BLaER1 treated with 17β-estradiol and CSF1 and Interleukin-3, amounts not matched to agents 10 nM and 100 nM (cell line): ENCODE measurements around the gene ZNF593OS.

Source experiments
- H3K27ac ChIP-seq, 11 experiments: shearing (Covaris generic); formaldehyde crosslinking; 2 replicates each; pipeline ENCODE4 v1.8.1; 2022
- H3K27me3 ChIP-seq, 11 experiments: shearing (Covaris generic); formaldehyde crosslinking; 2 replicates each; pipeline ENCODE4 v1.8.1; 2022
- H3K36me3 ChIP-seq, 11 experiments: shearing (Covaris generic); formaldehyde crosslinking; 2 replicates each; pipeline ENCODE4 v1.8.1; 2022
- H3K4me1 ChIP-seq, 10 experiments: shearing (Covaris generic); formaldehyde crosslinking; 2 replicates each; pipeline ENCODE4 v1.8.1; 2022
- H3K4me2 ChIP-seq, 11 experiments: shearing (Covaris generic); formaldehyde crosslinking; 2 replicates each; pipeline ENCODE4 v1.8.1; 2022
- H3K4me3 ChIP-seq, 10 experiments: shearing (Covaris generic); formaldehyde crosslinking; 2 replicates each; pipeline ENCODE4 v1.8.1; 2022
- H3K9ac ChIP-seq, 11 experiments: shearing (Covaris generic); formaldehyde crosslinking; 2 replicates each; pipeline ENCODE4 v1.8.1; 2022
- H3K9me3 ChIP-seq, 11 experiments: shearing (Covaris generic); formaldehyde crosslinking; replicated peaks in 1 of 11; 2 replicates each; pipeline ENCODE4 v1.8.1; 2022
- H4K20me1 ChIP-seq, 11 experiments: shearing (Covaris generic); formaldehyde crosslinking; 2 replicates each; pipeline ENCODE4 v1.8.1; 2022
- Cebpa-rat ChIP-seq, 11 experiments: shearing (Covaris generic); IDR thresholded peaks; 2 replicates each; pipeline ENCODE4 v1.8.1; 2022

The ZNF593OS gene

DNA sequence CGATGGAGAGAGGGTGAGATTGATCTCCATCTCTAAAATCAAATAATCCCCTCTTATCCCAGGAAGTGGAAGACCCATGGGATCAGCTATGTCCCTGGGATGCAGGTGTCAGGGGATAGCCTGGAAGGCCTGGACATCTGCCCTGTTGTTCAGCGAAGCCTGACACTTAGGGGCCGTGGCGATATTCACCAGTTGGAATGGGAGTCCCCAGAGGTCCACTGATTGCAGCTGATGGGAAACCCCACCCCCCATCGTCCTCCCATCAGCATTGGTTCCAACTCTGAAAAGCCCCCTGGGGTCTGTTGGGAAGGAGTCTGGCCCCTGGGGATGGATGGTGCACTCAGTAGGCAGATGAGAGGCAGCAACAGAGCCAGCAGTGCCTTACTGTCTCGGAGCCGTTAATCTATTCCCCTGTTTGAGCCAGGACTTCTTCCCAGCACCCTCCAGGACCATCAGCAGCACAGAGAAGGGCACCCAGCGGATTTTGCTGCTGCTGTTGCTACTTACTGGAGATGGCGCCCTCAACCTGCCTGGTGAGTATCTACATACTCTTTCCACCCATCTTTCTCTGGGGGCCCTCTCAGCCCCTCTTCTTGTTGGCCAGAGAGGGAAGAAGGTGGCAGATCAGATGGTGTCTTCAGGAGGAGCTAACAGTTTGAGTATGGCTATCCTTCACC lies 32.1 kb upstream of the ZNF593OS start:
- H3K9ac ChIP-seq: no peak overlapping the region
- no peaks in the 10 kb centered on the region for H4K20me1 ChIP-seq
- no peaks in the 10 kb centered on the region for H3K27me3 ChIP-seq
- no peak overlapping the region for H3K27ac ChIP-seq
- no peak for TF ChIP-seq Cebpa-rat (IDR thresholded peaks at IDR 0.05)
- peaks cover 0 to 12% (median 7%) of the 10 kb centered on the region in 10 experiments; a peak in 11 of 20 replicates for H3K4me1 ChIP-seq
- H3K9me3 ChIP-seq: no peaks in the 10 kb centered on the region
- peak overlapping the region in 8 of 11 experiments; percentile 11 to 55 (median 35); a peak in 11 of 22 replicates for H3K4me2 ChIP-seq
- no peaks in the 10 kb centered on the region for H3K36me3 ChIP-seq
- H3K4me3 ChIP-seq: no peak overlapping the region

DNA sequence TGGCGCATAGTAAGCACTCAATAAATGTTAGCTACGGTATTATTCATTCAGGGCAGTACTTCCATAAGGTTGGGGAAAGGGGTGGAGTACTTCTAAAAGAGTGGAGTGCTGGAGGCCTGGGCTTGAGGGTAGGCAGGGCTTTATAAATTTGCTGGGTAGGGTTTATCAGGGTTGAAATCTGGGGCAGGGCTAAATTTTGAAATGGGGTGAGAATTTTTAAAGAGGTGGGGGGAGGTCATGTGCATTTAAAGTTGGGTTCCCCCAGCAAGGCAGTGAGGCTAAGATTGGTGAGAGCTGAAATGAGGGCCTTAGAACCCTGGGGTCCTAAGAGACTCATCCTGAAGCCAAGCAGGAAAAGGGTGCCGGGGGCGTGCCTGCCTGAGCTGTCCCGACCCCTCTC lies 28.8 kb upstream of the ZNF593OS start:
- Histone ChIP-seq H3K4me2 (no peak overlapping the region), H4K20me1 (no peaks in the 10 kb centered on the region), H3K9me3 (no peaks in the 10 kb centered on the region), H3K9ac (no peak overlapping the region), H3K4me3 (no peak overlapping the region), H3K27ac (no peak overlapping the region), H3K36me3 (no peaks in the 10 kb centered on the region), H3K27me3 (no peaks in the 10 kb centered on the region), H3K4me1 (peaks cover 0 to 12% (median 7%) of the 10 kb centered on the region in 10 experiments; a peak in 11 of 20 replicates)
- no peak for TF ChIP-seq Cebpa-rat (IDR thresholded peaks at IDR 0.05)

DNA sequence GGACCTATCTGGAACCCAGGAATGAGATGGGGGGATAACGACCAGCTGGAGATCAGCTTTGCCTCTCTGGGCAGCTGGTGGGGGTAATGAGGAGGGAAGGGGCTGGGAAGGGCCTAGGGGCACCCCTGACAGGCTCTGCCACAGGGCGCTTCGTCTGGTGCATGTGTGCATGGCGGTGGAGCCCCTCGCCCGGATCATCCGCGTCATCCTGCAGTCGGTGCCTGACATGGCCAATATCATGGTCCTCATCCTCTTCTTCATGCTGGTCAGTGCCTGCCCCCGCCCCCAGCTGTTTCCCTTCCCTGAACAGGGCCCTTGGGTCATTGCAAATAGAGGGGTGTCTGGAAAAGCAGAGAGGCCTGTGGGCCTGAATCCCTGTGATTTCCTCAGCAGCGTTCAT lies 26.2 kb upstream of the ZNF593OS start:
- Histone ChIP-seq H3K36me3 (no peaks in the 10 kb centered on the region), H3K9me3 (no peaks in the 10 kb centered on the region), H3K9ac (no peak overlapping the region), H3K27me3 (no peaks in the 10 kb centered on the region), H3K4me3 (no peak overlapping the region), H3K4me2 (no peak overlapping the region), H3K4me1 (no peaks in the 10 kb centered on the region), H3K27ac (no peak overlapping the region), H4K20me1 (no peaks in the 10 kb centered on the region)
- TF ChIP-seq Cebpa-rat (IDR thresholded peaks at IDR 0.05): no peak

DNA sequence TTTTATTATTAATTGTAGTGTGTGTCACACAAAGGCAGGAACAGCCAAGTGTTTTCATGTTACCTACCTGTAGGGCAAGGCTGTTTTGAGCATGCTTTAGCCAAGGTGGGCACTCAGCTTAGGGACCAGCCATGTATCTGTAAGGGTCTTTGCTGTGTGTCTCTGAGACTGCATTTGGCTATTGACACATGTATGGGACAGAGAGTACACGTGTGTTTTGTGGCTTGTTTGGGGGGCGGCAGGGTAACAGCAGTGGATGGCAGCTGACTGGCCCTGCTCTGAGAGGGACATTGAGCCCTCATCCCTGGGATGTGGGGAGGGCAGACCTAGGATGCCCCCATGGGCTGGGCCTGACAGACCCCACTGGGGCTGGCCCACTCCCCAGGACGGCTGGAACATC lies 25.7 kb upstream of the ZNF593OS start:
- no peak for TF ChIP-seq Cebpa-rat (IDR thresholded peaks at IDR 0.05)
- Histone ChIP-seq H3K9me3 (no peaks in the 10 kb centered on the region), H4K20me1 (no peaks in the 10 kb centered on the region)

DNA sequence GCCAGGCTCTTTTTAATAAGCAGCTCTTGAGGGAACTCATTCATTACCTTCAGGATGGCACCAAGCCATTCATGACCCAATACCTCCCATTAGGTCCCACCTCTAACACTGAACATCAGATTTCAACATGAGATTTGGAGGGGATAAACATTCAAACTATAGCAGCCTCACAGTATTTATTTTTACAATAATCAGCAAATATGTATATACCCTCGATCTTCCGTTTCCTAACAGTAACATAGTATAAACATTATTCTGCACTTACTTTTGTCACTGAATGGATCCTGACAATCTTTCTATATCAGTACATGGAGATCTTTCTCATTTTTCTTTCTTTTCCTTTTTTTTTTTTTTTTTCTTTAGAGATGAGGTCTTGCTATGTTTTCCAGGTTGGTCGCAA lies 24.2 kb upstream of the ZNF593OS start:
- no peak for TF ChIP-seq Cebpa-rat (IDR thresholded peaks at IDR 0.05)

More for the DNA sequence above, 25.7 kb upstream of the ZNF593OS start:
- no peak overlapping the region for H3K9ac ChIP-seq
- H3K4me3 ChIP-seq: no peak overlapping the region
- no peaks in the 10 kb centered on the region for H3K27me3 ChIP-seq
- H3K36me3 ChIP-seq: no peaks in the 10 kb centered on the region
- no peak overlapping the region for H3K27ac ChIP-seq
- H3K4me2 ChIP-seq: no peak overlapping the region
- H3K4me1 ChIP-seq: peaks cover 0 to under 1% (median 0%) of the 10 kb centered on the region in 10 experiments; a peak in 1 of 20 replicates

DNA sequence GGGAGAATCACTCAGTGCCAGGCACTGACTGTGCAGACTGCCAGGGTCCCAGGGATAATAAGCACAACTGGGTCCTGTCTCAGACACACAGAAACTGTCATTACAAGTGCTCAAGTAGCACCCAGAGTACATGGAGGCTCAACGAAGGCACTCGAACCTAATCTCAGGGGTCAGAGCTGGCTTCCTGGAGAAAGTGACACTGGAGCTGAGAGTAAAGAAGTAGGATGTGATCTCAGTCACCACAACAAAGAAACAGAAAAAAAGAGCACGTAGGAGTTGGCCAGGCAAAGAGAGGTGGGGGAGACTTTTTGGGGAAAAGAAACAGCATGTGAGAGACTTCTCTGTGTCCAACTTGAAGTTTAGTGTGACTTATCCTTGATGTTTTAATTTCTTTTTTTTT lies 20.1 kb upstream of the ZNF593OS start:
- no peak overlapping the region for H3K4me3 ChIP-seq
- H3K27ac ChIP-seq: no peak overlapping the region
- H3K4me2 ChIP-seq: peak overlapping the region in 7 of 11 experiments; percentile 16 to 68 (median 52); a peak in 13 of 22 replicates
- no peaks in the 10 kb centered on the region for H3K27me3 ChIP-seq
- H3K36me3 ChIP-seq: no peaks in the 10 kb centered on the region
- no peak overlapping the region for H3K9ac ChIP-seq
- peaks cover 0 to 13% (median 11%) of the 10 kb centered on the region in 10 experiments; a peak in 13 of 20 replicates for H3K4me1 ChIP-seq
- no peak for TF ChIP-seq Cebpa-rat (IDR thresholded peaks at IDR 0.05)
- no peaks in the 10 kb centered on the region for H3K9me3 ChIP-seq
- no peaks in the 10 kb centered on the region; a peak in 1 of 22 replicates for H4K20me1 ChIP-seq

More for the DNA sequence above, 24.2 kb upstream of the ZNF593OS start:
- Histone ChIP-seq H3K9me3 (no peaks in the 10 kb centered on the region), H3K9ac (no peak overlapping the region), H3K27ac (no peak overlapping the region), H3K4me1 (peaks cover 0 to 13% (median 11%) of the 10 kb centered on the region in 10 experiments; a peak in 13 of 20 replicates), H3K36me3 (no peaks in the 10 kb centered on the region), H3K4me2 (no peak overlapping the region), H4K20me1 (no peaks in the 10 kb centered on the region), H3K4me3 (no peak overlapping the region), H3K27me3 (no peaks in the 10 kb centered on the region)

DNA sequence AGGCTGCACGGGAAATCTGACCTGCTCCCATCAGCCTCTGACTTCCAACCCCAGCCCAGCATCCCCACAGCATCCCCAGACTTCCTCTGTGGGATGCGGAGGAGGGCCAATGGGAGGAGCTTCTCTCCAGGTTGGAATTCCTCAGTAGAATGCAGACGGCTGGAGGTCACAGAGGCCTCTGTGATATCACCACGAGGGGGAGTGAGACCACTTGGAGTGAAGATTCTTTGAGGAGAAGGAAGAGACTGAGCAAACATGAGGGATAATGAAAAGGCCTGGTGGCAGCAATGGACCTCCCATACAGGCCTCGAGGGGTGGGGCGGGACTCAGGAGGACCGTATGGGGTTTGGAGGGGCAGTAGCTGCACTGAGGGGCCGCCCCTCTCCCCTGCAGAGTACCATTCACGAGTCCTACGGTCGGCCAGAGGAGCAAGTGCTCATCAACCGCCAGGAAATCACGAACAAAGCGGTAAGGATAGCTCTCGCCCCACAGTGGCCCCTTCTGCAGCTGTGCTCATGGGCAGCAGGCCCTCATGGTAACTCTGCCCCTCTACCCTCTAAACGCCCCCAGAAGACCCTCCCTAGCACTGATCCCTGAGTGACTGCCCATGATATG lies 18.8 kb upstream of the ZNF593OS start, which contains the start of gene CATSPER4:
TSS of gene CATSPER4 (plus strand) at position 230 of the 615 bp plus-strand sequence. CDS start at position 256, 26 bp downstream.
- Histone ChIP-seq H3K4me3 (no peak within 1 kb of the TSS), H3K9me3 (no peaks in the 10 kb centered on the region), H3K4me2 (peak within 1 kb of the TSS in 7 of 11 experiments; percentile 16 to 68 (median 52); a peak in 11 of 22 replicates), H4K20me1 (no peaks in the 10 kb centered on the region; a peak in 1 of 22 replicates), H3K36me3 (no peaks in the 10 kb centered on the region), H3K27ac (no peak within 1 kb of the TSS), H3K9ac (no peak within 1 kb of the TSS), H3K4me1 (peaks cover 0 to 13% (median 11%) of the 10 kb centered on the region in 10 experiments; a peak in 13 of 20 replicates), H3K27me3 (no peaks in the 10 kb centered on the region)
- TF ChIP-seq Cebpa-rat (IDR thresholded peaks at IDR 0.05): no peak

DNA sequence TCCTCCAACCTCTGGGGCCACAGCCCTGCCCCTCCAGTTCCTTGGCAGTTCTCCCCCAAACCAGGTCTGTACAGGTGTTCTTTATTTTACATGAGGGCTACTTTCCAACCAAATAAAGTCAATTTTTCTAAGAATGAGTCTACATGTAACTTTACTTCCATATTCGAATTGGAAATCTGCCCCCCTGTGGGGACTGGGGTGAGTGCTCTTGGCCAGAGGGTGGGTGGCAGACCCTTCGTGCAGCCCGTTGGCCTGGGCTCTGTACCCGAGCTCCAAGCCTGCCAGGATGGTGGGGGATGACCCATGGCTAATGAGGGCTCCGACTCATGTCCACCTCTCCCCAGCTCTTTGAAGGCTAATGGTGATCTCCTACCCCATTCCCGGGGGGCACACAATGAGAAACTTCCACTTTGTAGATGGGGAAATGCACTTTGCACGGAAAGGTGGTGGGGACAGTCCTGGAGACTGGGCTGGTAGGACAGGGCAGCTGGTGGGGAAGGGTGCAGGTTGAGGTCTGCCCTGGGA lies 18.2 kb upstream of the ZNF593OS start:
- no peaks in the 10 kb centered on the region for H3K36me3 ChIP-seq
- TF ChIP-seq Cebpa-rat (IDR thresholded peaks at IDR 0.05): no peak
- no peak overlapping the region for H3K9ac ChIP-seq
- H3K27ac ChIP-seq: no peak overlapping the region
- H3K4me2 ChIP-seq: no peak overlapping the region
- H3K27me3 ChIP-seq: no peaks in the 10 kb centered on the region
- H3K4me3 ChIP-seq: no peak overlapping the region
- H4K20me1 ChIP-seq: no peaks in the 10 kb centered on the region; a peak in 1 of 22 replicates
- H3K9me3 ChIP-seq: no peaks in the 10 kb centered on the region
- H3K4me1 ChIP-seq: peaks cover 0 to 13% (median 11%) of the 10 kb centered on the region in 10 experiments; a peak in 13 of 20 replicates

DNA sequence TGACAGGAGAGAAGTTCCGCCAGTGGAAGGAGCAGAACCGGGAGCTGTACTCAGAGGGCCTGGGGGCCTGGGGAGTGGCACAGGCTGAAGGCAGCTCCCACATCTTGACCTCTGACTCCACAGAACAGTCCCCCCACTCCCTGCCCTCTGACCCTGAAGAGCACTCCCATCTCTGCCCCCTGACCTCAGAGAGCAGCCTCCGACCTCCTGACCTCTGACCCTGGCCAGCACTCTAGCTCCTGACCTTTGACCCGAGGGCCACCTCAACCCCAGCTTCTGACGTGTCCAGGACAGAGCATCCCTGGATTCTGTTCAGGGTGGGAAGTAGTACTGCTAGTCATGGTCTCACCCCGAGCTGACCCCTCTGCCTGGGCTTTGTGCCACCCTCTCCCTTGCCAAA lies 17.7 kb upstream of the ZNF593OS start:
- Histone ChIP-seq H3K27me3 (no peaks in the 10 kb centered on the region), H3K9ac (no peak overlapping the region), H4K20me1 (no peaks in the 10 kb centered on the region; a peak in 1 of 22 replicates), H3K9me3 (no peaks in the 10 kb centered on the region), H3K4me1 (peaks cover 0 to 13% (median 11%) of the 10 kb centered on the region in 10 experiments; a peak in 13 of 20 replicates), H3K27ac (no peak overlapping the region), H3K4me3 (no peak overlapping the region), H3K4me2 (no peak overlapping the region), H3K36me3 (no peaks in the 10 kb centered on the region)
- TF ChIP-seq Cebpa-rat (IDR thresholded peaks at IDR 0.05): no peak
